ENCODE results near the gene ACTL6A.
"Not testable (repeated sequence)": the region's sequence is repeated elsewhere in the genome, so short reads cannot be mapped to it uniquely, and the experiment has no call there.

ACTL6A gene

GRCh38 chr3:179562591-179563270 lies at the start of gene ACTL6A:
TSS of gene ACTL6A (plus strand) at chr3:179562926. CDS start at chr3:179563093, 167 bp downstream.
- Histone ChIP-seq H3K4me2 (ENCODE audit: low read length) (peak within 1 kb of the TSS; percentile 76), H4K20me1 (ENCODE audit: control insufficient read depth, insufficient read depth, low read depth, low read length) (peaks cover 11% of the 10 kb centered on the region; the same call in 1 of the 2 replicates), H3K9me2 (replicated peaks; ENCODE audit: control insufficient read depth, low read length) (no peaks in the 10 kb centered on the region), H3K4me3 (ENCODE audit: low read length) (peak within 1 kb of the TSS; percentile 98), H3K36me3 (ENCODE audit: control insufficient read depth, low read length) (peaks cover 8% of the 10 kb centered on the region), H3F3A (ENCODE audit: control insufficient read depth, insufficient read depth) (peaks cover 3% of the 10 kb centered on the region; the same call in 1 of the 2 replicates), H3K79me2 (ENCODE audit: control insufficient read depth, low read length) (peaks cover 46% of the 10 kb centered on the region), H3K27me3 (ENCODE audit: control insufficient read depth, low read length) (no peaks in the 10 kb centered on the region), H3K4me1 (ENCODE audit: control insufficient read depth, low read length) (peaks cover 29% of the 10 kb centered on the region), H3K9me3 (ENCODE audit: control insufficient read depth, insufficient read depth, low read length) (no peaks in the 10 kb centered on the region), H3K27ac (ENCODE audit: low read depth, low read length) (peak within 1 kb of the TSS; percentile 82)
- TF ChIP-seq CTCF (IDR thresholded peaks at IDR 0.05; ENCODE audit: low read depth, low read length, poor library complexity, severe bottlenecking) = no peak
- no peak for TF ChIP-seq EZH2phosphoT487 (IDR thresholded peaks at IDR 0.05; ENCODE audit: borderline replicate concordance, low read length)

GRCh38 chr3:179513862-179514261 lies 48.9 kb upstream of the ACTL6A start:
- TF ChIP-seq CTCF (IDR thresholded peaks at IDR 0.05; ENCODE audit: low read depth, low read length, poor library complexity, severe bottlenecking) (no peak), EZH2phosphoT487 (IDR thresholded peaks at IDR 0.05; ENCODE audit: borderline replicate concordance, low read length) (no peak)
- Histone ChIP-seq H3F3A (ENCODE audit: control insufficient read depth, insufficient read depth) (no peaks in the 10 kb centered on the region), H3K79me2 (ENCODE audit: control insufficient read depth, low read length) (no peaks in the 10 kb centered on the region), H3K9me3 (ENCODE audit: control insufficient read depth, insufficient read depth, low read length) (no peaks in the 10 kb centered on the region), H3K36me3 (ENCODE audit: control insufficient read depth, low read length) (no peaks in the 10 kb centered on the region), H3K4me2 (ENCODE audit: low read length) (no peak overlapping the region), H3K27ac (ENCODE audit: low read depth, low read length) (no peak overlapping the region), H3K27me3 (ENCODE audit: control insufficient read depth, low read length) (0 out of 2 replicates have a peak, but pooled peaks cover 3% of the 10 kb centered on the region), H3K4me3 (ENCODE audit: low read length) (no peak overlapping the region), H4K20me1 (ENCODE audit: control insufficient read depth, insufficient read depth, low read depth, low read length) (no peaks in the 10 kb centered on the region), H3K4me1 (ENCODE audit: control insufficient read depth, low read length) (no peaks in the 10 kb centered on the region), H3K9me2 (replicated peaks; ENCODE audit: control insufficient read depth, low read length) (no peaks in the 10 kb centered on the region)

- not testable (repeated sequence) for H3K4me3 ChIP-seq (ENCODE audit: low read length); H3K36me3 ChIP-seq (ENCODE audit: control insufficient read depth, low read length); H3K27me3 ChIP-seq (ENCODE audit: control insufficient read depth, low read length); H3K4me1 ChIP-seq (ENCODE audit: control insufficient read depth, low read length); H4K20me1 ChIP-seq (ENCODE audit: control insufficient read depth, insufficient read depth, low read depth, low read length); H3K79me2 ChIP-seq (ENCODE audit: control insufficient read depth, low read length); H3K9me3 ChIP-seq (ENCODE audit: control insufficient read depth, insufficient read depth, low read length); H3K9me2 ChIP-seq (replicated peaks; ENCODE audit: control insufficient read depth, low read length); H3K4me2 ChIP-seq (ENCODE audit: low read length); H3F3A ChIP-seq (ENCODE audit: control insufficient read depth, insufficient read depth); H3K27ac ChIP-seq (ENCODE audit: low read depth, low read length)
These were observed 46.1 kb upstream of the ACTL6A start for GRCh38 chr3:179516461-179517251.

GRCh38 chr3:179526482-179526881 lies 36.2 kb upstream of the ACTL6A start:
- Histone ChIP-seq H3K9me2 (replicated peaks; ENCODE audit: control insufficient read depth, low read length) (no peaks in the 10 kb centered on the region), H3K4me3 (ENCODE audit: low read length) (no peak overlapping the region), H3K36me3 (ENCODE audit: control insufficient read depth, low read length) (no peaks in the 10 kb centered on the region), H3K4me1 (ENCODE audit: control insufficient read depth, low read length) (peaks cover 7% of the 10 kb centered on the region), H3K4me2 (ENCODE audit: low read length) (no peak overlapping the region), H3K79me2 (ENCODE audit: control insufficient read depth, low read length) (no peaks in the 10 kb centered on the region), H3K27me3 (ENCODE audit: control insufficient read depth, low read length) (no peaks in the 10 kb centered on the region), H3K9me3 (ENCODE audit: control insufficient read depth, insufficient read depth, low read length) (no peaks in the 10 kb centered on the region), H4K20me1 (ENCODE audit: control insufficient read depth, insufficient read depth, low read depth, low read length) (no peaks in the 10 kb centered on the region), H3F3A (ENCODE audit: control insufficient read depth, insufficient read depth) (no peaks in the 10 kb centered on the region), H3K27ac (ENCODE audit: low read depth, low read length) (no peak overlapping the region)
- TF ChIP-seq CTCF (IDR thresholded peaks at IDR 0.05; ENCODE audit: low read depth, low read length, poor library complexity, severe bottlenecking) (no peak), EZH2phosphoT487 (IDR thresholded peaks at IDR 0.05; ENCODE audit: borderline replicate concordance, low read length) (no peak)
